Osteocyte (in vitro differentiated cells): ENCODE results near the gene CLCA4. TPM values are rescaled to one million over a fixed set of nuclear protein-coding genes. Genes with fewer than 3 reads are reported as not detected.
A peak's percentile ranks its signal among the peaks of the same experiment; 100 is the strongest.

ENCODE experiments used
- DNase-seq: peaks from one replicate; pipeline ENCODE4 v3.0.0; 2021; ENCODE audit warnings: mixed read lengths; ENCODE audit not compliant: unreplicated experiment; ENCODE audit errors: extremely low spot score
- H3K27ac Mint-ChIP-seq: one replicate; pipeline ENCODE4 v1.8.0; 2021; ENCODE audit warnings: mild to moderate bottlenecking, mixed read lengths; ENCODE audit not compliant: unreplicated experiment
- H3K27me3 Mint-ChIP-seq: one replicate; pipeline ENCODE4 v1.8.0; 2021; ENCODE audit warnings: mixed read lengths; ENCODE audit not compliant: unreplicated experiment
- H3K36me3 Mint-ChIP-seq: one replicate; pipeline ENCODE4 v1.8.0; 2021; ENCODE audit warnings: mixed read lengths; ENCODE audit not compliant: unreplicated experiment
- H3K4me1 Mint-ChIP-seq: one replicate; pipeline ENCODE4 v1.8.0; 2021; ENCODE audit warnings: mixed read lengths; ENCODE audit not compliant: unreplicated experiment
- H3K4me3 Mint-ChIP-seq: one replicate; pipeline ENCODE4 v1.8.0; 2021; ENCODE audit warnings: mild to moderate bottlenecking, moderate library complexity, mixed read lengths; ENCODE audit not compliant: unreplicated experiment
- H3K9me3 Mint-ChIP-seq: one replicate; pipeline ENCODE4 v1.8.0; 2021; ENCODE audit warnings: mixed read lengths; ENCODE audit not compliant: unreplicated experiment
- CTCF ChIP-seq: fragments of 200-600 bp; sonication (generic); IDR thresholded peaks from 2 replicates; pipeline ENCODE4 v1.5.0; 2021; ENCODE audit warnings: antibody characterized with exemption, mild to moderate bottlenecking, moderate library complexity
- total RNA-seq: library from RNA; stranded (reverse); gene quantifications from 2 replicates; pipeline ENCODE4 v1.2.1, GENCODE V29; 2021

CLCA4 gene
- total RNA-seq, 1 donor from 2014 or later, result not detected

GRCh38 chr1:86541859-86542258 lies 5.0 kb upstream of the CLCA4 start:
- no peaks in the 10 kb centered on the region for H3K36me3 Mint-ChIP-seq
- H3K4me1 Mint-ChIP-seq, result no peaks in the 10 kb centered on the region
- no peak overlapping the region for H3K27ac Mint-ChIP-seq
- no peaks in the 10 kb centered on the region for H3K27me3 Mint-ChIP-seq
- no peak for DNase-seq
- no peak overlapping the region for H3K4me3 Mint-ChIP-seq
- no peaks in the 10 kb centered on the region for H3K9me3 Mint-ChIP-seq
- no peak for TF ChIP-seq CTCF

- no peak overlapping the region for H3K4me3 Mint-ChIP-seq
- H3K4me1 Mint-ChIP-seq, result no peaks in the 10 kb centered on the region
- H3K36me3 Mint-ChIP-seq, result no peaks in the 10 kb centered on the region
- H3K9me3 Mint-ChIP-seq, result no peaks in the 10 kb centered on the region
- DNase-seq, result no peak
- TF ChIP-seq CTCF, result no peak
- H3K27me3 Mint-ChIP-seq, result no peaks in the 10 kb centered on the region
- H3K27ac Mint-ChIP-seq, result no peak overlapping the region
Measured at GRCh38 chr1:86542631-86543030, 4.2 kb upstream of the CLCA4 start.

GRCh38 chr1:86548839-86549238 lies 2.0 kb downstream of the CLCA4 start:
- no peak overlapping the region for H3K27ac Mint-ChIP-seq
- no peak for TF ChIP-seq CTCF
- peaks cover 8% of the 10 kb centered on the region for H3K27me3 Mint-ChIP-seq
- no peaks in the 10 kb centered on the region for H3K9me3 Mint-ChIP-seq
- no peaks in the 10 kb centered on the region for H3K36me3 Mint-ChIP-seq
- no peak overlapping the region for H3K4me3 Mint-ChIP-seq
- no peaks in the 10 kb centered on the region for H3K4me1 Mint-ChIP-seq
- DNase-seq, result no peak

GRCh38 chr1:86551305-86551704 lies 4.4 kb downstream of the CLCA4 start:
- no peaks in the 10 kb centered on the region for H3K4me1 Mint-ChIP-seq
- no peaks in the 10 kb centered on the region for H3K9me3 Mint-ChIP-seq
- no peak overlapping the region for H3K4me3 Mint-ChIP-seq
- TF ChIP-seq CTCF, result no peak
- no peaks in the 10 kb centered on the region for H3K36me3 Mint-ChIP-seq
- DNase-seq, result no peak
- H3K27ac Mint-ChIP-seq, result peak overlapping the region; percentile 6
- peaks cover 8% of the 10 kb centered on the region for H3K27me3 Mint-ChIP-seq

- Mint-ChIP-seq H3K27ac (no peak overlapping the region), H3K36me3 (no peaks in the 10 kb centered on the region), H3K9me3 (no peaks in the 10 kb centered on the region), H3K4me3 (no peak overlapping the region), H3K4me1 (no peaks in the 10 kb centered on the region), H3K27me3 (peaks cover 10% of the 10 kb centered on the region)
- TF ChIP-seq CTCF, result no peak
- DNase-seq, result no peak
Measured at GRCh38 chr1:86552376-86552775, 5.5 kb downstream of the CLCA4 start.
